GM19463 (cell line): Measurements from ENCODE around the gene TRAF4.

ENCODE experiments used
- ATAC-seq: cut with Tn5 transposase; IDR thresholded peaks from one replicate; pipeline ENCODE4 v1.9.1; 2021; ENCODE audit warnings: mild to moderate bottlenecking, moderate library complexity; ENCODE audit not compliant: unreplicated experiment

The TRAF4 gene, protein sequence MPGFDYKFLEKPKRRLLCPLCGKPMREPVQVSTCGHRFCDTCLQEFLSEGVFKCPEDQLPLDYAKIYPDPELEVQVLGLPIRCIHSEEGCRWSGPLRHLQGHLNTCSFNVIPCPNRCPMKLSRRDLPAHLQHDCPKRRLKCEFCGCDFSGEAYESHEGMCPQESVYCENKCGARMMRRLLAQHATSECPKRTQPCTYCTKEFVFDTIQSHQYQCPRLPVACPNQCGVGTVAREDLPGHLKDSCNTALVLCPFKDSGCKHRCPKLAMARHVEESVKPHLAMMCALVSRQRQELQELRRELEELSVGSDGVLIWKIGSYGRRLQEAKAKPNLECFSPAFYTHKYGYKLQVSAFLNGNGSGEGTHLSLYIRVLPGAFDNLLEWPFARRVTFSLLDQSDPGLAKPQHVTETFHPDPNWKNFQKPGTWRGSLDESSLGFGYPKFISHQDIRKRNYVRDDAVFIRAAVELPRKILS

DNA sequence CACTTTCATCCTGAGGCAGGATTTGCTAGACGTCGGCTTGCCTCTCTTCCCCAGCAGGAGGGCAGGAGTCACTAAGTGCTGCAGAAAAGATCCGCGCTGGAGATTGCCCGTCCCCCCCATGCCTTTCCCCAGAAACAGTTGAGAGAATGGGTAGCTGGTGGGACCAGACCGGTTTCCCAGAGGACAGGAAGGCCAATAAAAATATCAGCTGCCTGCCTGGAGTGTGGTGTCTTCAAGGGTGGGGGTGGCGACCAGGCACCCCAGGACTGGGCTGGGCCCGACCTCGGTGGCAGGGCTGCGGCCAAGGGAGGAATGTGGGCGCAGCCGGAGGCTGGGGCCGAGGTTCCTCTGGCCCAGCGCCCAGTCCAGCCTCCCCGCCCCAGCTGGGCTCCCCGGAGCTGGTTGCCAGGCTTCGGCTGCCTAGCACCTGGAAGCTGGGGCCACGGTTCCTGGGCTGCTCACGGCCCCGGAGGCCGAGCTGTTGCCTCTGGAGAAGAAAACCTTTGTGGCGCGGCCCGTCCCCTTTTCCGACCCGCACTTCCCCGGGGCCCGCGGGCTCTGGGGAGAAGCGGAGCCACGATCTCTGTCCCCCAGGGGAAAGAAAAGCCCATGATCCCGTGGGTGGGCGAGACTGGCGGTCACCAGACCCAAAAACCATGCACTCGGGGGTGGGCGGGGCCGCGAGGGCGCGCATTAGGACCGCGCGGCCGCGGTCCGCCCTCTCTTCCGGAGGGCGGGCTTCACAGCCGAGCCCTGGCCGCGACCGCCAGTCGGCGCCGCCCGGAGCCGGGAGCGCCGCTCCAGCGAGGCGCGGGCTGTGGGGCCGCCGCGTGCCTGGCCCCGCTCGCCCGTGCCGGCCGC, at the start of gene TRAF4:
Gene TRAF4 (plus strand): TSS at position 769 of the 861 bp plus-strand sequence. CDS start 102 bp downstream, outside the sequence.
- ATAC-seq: peak; percentile 74

DNA sequence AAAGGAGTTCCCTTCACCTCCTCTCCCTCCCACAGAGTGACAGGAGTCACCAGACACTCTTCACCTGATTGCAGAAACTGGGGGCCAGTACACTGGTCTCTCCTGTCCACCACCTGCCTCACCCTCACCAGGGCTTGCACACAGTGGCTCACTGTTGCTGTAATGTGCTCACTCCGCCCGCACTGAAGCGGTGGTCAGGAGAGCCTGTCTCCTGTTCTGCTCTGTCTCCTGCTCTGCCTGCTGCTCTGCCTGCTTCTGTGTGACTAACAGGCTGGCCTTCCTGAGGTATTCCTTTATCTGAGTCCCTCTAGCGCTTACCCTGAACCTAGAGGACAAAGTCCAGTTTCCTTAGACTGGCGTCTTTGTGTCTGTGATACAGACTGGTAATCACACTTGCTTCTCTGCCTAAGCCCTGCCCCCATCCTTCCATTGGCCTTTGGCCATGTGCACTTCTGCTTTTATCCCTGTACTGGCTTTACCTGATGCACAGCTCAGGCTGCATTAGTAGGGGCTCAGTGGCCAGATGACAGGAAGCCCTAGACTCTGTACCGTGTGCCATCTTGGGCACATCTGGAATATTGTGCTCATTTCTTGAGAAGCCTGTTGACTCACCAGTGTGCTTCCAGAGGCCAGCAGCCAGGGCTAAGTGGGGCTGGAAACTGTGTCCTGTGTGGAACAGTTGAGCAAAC, 45.4 kb upstream of the TRAF4 start:
- ATAC-seq: no peak

DNA sequence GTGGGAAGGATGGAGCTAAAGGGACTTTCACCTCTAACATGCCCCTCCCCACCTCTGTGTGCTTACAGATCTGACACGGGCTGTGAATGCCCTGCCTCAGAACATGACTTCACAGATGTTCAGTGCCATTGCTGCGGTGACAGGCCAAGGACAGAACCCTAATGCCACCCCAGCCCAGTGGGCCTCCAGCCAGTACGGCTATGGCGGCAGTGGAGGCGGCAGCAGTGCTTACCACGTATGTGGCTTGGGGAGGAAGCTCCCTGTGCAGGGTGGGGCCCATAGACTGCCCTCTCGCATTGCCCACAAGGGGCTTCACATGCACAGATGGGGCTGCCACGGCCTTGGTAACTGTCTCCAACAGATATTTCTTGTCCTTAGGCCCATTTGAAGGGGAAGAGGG, 43.5 kb upstream of the TRAF4 start:
- no peak for ATAC-seq

DNA sequence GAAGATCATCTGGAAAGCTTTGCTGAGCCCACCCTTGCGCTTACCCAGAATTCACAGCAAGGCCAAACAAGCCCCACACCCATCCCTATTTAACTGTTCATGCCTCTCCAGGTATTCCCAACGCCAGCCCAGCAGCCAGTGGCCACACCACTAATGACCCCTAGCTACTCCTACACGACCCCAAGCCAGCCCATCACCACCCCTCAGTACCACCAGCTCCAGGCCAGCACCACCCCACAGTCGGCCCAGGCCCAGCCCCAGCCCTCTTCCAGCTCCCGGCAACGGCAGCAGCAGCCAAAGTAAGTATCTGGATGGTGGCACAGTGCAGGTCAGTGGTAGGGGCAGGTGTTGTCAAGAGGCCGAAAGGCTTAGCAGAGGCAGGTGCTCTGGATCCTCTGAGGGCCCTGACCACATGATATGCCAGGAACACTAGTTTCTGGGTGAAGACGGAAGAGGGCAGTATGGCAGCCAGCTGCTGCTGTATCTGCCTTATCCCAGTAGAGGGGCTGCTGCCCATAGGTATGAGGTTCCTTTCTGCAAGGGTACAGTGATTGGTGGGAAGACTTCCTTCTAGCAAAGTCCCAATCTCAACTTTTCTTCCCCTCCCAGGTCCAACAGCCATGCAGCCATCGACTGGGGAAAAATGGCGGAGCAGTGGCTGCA, 42.9 kb upstream of the TRAF4 start:
- ATAC-seq: no peak

DNA sequence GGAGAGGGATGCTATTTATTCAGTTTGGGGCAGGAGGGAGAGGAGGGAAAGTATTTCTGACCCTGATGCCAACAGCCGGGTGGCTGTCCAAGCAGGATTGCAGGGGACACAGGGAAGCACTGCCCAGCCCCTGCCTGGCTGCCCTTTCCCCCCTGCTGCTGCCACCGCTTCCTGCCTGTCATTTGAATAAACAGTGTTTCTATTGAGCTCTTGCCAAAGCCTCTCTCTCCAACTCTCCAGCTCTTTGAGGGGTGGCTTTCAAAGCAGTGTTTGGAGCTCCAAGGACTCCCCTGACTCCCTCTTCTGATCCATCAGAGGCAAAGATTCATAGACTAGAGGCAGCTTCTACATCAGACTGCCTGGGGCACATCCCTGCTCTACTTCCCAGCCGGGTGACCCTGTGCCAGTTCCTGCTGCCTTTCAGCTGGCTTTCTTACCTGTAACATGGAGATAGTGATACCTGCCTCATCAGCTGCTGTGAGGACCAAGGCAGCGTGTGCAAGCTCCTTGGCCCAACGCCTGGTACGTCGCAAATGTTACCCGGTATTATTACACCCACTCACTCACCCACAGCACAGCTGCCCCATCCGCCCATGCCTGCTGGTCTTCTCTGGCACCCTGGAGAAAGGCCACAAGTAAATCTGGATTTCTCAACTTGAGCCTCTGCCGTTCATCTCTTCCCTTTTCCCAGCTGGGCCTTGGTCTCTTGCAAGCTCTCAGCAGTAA, 41.6 kb upstream of the TRAF4 start:
- ATAC-seq: no peak

DNA sequence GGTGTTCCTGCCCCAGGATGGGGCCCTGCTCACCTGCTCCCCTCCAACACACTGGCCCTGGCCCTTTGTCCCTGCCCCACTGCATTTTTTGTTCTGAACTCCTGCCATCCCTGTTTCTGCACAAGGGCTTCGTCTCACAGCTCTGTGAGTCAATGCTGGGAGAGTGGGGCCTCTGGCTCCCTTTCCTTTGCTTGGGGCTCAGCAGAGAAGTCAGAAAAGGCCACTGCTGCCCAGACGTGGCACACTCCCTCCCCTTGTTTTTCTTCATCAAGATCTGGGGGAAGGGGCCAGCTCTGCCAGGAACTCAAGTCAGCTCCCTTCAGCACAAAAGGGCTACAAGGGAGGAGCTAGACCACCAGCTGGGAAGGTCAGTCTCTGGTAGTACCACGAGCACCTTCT, 41.1 kb upstream of the TRAF4 start:
- ATAC-seq: no peak

DNA sequence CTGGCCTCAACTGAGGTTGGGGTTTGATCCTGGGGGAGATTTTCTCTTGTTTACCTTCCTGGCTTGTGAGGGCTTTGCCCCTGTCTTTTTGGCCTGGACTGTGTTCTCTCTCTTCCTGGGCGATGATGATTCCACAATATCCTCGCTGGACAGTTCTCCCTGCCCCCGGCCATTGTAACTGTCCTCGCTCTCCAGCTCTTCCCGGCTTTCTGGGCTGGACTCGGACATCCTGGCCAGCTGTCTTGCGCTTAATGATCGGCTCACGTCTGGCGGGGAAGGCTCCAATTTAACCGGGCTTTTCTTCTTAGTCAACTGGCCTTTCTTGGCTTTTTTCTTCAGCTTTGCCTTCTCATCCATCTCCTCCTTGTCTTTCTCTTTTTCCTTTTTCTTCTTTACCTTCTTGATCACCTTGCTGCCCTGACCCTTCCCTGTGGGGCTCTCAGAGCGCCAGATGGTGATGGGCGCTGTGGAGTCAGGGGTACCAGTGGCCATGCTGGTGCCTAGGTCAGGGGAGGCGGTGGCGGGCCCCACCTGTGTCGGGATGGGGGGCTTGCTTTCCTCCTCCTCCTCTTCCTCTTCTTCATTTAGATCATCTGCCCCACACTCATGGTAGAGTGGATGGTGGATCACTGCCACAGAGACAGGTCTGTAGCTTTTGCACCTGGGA, 40.1 kb upstream of the TRAF4 start:
- no peak for ATAC-seq

DNA sequence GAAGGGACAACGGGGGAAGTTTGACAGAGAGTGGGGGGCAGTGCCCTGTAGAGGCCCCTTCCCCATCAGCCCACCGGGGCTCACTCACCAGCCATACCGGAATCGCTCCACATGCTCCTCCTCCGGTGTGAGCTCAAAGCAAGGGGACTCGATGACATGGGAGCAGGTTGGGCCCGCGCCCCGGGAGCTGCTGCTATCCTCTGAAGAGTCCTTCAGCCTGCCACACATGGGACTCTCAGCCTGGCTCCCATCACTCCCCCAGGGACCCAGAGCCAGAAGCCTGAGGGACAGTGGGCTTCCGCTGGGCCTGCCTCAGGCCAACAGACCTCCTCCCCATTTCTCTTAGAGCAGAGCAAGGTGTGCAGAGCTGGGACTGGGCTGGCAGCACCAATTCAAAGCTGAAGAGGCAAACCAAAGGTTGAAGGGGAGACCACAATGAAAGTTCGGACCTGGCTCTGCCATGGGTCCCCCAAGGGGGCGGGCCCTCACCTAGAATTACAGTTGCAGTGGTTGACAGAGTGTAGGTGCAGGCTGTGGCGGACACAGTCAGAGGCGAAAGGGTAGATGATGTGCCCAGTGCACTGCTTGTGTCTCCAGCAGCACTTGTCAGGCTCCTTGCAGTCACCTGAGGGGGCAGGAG, 39.5 kb upstream of the TRAF4 start:
- ATAC-seq: no peak

DNA sequence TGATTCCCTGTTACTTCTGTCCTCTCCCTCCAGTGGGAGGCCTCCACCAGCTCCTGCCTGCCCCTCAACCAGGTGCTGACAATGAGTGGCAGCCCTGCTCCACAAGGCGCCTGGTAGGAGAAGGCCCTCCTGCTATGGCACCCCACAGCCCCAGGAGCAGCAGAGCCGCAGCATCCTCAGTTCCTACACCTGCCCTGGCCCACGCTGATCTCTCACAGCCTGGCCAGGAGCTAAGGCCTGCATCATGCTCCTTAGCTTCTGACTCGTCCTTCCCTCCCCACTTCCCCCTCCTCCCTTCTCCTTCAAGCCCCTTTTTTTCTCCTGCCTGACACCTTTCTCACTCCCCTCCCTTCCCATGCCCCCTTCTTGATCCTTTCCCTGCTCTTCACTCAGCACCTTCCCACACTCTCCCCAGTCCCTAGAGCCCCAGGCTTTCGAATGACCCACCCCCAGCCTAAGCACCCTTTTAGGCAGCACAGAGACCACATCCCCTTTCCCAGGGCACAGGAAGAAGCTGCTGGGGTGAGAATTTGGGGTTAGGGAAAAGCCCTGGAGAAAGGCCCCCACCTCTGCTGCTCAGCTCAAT, 38.6 kb upstream of the TRAF4 start:
- no peak for ATAC-seq

DNA sequence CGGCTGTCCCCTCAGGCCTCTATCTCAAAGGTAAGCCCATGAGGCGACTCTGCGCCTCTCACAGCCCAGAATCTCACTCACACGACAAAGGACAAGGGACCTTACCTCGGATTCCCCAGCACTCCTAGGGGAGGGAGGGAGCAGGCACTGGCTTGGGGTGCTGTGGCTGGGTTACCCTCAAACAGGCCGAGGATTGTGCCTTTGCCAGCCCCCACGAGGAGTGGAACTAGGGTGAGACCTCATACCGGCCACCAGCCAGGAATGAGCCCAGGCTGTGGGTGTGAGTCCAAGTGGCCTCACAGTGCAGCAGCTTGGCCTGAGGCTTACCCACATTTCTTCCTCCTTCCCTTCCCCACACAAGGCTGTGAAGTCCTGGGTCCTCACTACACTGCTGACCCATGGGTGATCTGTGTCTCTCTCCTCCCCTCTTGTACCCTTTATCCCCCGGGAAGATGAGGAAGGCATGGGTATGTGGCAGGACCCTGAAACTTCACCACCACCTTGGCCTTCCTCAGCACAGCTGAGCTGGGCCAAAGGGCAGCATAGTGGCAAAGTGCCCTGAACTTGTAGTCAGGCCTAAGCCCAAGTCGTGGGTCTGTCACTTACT, 38.0 kb upstream of the TRAF4 start:
- ATAC-seq: no peak

DNA sequence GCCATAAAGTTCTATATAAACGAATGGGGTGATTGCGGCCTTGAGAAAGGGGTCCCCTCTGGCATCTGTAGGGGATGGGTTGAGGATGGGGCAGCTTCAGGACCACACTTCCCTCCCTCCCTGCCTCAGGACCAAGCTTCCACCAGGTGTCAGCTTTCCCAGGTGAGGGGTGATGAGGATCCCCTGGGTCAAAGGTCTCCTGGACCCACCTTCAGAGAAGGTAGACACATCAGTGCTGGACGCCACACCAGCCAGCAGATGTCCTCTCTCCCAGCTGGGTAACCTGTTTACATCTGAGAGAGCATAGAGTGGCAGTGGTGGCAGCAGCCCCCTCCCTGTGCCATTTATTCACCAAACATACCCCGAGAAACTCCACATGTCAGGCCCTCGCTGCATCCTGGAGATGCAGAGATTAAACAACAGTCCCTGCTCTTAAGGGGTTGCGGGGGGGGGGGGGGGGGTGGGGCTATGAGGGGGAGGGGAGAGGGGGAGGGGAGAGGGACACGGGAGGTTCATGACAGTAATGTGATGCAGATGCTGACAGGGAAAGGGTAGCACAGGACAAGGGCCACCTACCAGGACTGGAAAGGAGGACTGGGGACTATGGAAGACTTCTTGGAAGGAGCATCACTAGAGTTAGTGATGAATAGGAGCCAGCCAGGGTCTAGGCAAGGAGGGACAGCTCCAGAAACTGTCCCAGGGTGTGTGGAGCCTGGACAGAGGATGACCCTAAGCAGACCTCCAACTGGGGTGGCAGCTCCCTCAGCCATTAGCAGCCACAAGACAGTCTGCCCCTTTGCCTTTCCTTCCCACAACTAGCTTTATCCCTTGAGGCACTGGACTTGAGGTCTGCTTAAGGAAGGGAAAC, 37.1 kb upstream of the TRAF4 start:
- no peak for ATAC-seq

DNA sequence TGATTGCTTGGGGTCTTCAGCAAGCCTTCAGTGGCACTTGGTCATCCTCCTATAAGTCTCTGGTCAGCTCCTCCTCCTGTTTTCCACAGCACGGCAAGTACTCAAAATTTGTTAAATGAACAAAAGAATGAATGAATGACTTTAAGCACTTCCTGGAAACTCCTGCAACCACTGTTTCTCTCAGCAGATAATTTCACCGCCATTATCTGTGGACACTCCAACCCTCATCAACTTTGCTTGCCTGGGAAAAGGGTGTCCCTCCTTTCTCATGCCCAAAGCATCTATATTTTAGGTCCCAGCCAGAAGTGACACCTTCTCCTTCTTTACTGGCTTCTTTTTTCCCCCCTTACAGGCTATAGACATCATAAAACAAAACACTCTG, 36.5 kb upstream of the TRAF4 start:
- no peak for ATAC-seq

DNA sequence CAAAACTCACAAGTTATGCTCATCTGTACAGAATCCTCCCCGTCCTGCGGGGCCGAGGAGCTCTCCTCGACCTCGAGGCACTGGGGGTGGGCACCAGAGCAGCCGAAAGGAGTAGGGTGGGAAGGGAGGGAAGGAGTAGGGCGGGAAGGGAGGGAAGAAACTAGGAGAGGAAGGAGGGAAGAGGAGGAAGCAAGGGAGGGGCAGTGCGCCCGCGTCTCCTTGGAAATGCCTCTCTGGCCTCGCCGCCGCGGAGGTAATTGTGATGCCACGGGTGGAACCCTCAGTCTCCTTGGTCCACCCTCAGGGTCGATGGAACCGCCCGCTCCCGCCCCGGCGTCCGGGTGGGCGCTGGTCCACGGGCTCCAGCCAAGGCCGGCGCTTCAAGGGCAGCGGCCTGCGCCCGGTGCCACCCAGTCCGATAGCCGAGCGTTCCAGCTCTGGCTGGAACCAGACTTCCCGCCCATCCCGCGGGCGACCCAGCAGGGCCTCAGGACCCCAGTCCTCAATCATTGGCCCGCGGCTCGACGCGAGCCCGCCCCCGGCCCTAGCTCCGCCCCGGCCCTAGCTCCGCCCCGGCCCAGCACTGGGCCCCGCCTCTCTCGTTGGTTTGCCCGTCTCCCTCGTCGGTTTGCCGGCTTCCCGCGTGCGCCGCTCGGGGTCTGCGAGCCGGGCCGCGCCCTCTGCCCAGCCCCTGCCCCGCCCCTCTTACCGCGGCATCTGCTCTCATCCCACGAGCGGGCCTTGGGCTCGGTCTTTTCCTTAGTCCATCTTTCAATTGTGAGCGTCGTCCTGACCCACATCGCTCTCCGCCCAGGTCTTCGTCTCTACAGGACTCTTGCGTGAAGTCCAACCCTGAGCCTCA, 32.7 kb upstream of the TRAF4 start:
- ATAC-seq: peak; percentile 82

DNA sequence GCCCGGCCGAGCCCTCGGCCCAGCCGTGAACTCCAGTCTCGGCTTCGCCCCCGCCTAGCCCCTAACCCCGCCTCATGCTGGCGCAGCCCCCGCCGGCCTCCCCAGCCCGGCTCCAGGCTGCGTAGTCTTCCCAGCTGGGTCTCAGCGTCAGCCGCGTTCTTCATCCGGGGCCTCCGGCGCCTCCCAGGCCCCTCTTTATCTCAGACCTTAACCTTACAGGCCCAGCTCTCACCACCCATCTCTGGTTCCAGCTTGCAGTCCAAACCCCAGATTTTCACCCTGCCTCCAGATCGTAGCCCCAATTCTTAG, 32.1 kb upstream of the TRAF4 start, which contains the start of gene PROCA1:
Gene PROCA1 (minus strand): TSS at position 166 of the 309 bp plus-strand sequence. CDS start 228 bp downstream, outside the sequence.
- peak; percentile 17 for ATAC-seq

DNA sequence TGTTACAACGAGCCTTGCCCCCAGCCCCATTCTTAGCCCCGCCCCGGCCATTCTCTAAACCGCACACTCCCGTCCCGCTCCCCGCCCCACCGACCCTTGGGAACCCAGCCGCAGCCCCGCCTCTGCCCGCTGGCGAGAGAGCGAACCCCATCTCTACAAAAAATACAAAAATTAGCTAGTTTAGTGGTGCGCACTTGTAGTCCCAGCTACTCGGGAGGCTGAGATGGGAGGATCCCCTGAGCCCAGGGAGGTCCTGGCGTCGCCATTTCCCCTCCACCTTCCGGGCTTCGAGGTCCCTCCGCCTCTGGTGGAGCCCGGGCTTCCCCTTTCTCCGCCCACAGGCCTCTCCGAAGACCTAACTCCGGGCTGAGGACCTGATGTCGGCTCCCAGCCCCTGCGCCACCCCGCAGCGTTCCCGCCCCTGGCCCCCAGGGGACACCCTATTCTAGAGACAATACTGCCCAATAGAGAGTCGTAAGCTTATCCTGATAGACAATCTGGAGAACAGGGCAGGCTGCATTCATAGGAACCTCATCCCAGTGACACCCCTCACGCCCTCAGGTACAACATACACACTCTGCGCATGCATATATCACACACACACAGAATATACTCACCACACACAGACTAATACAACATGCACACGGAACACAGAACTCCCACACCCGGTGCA, 31.6 kb upstream of the TRAF4 start:
- ATAC-seq: no peak
